T-cell (primary cell): ENCODE results near the gene MRPS5. TPM values are rescaled to one million over a fixed set of nuclear protein-coding genes. Genes with fewer than 3 reads are reported as not detected.

Experiments used
- ATAC-seq, 4 experiments: fragments of 200-7000 bp in 3 of 4; fragments of 150-1000 bp in 1 of 4; cut with Tn5 transposase; replicated peaks in 1 of 4; 1 replicate in 3 of 4; 2 replicates in 1 of 4; pipeline ENCODE4 v1.10.0; 2021; ENCODE audit warnings: moderate library complexity in 3 of 4, mild to moderate bottlenecking in 2 of 4, moderate number of reproducible peaks in 1 of 4
- CTCF ChIA-PET, 2 donors: fragments of 300-600 bp; sonication (Branson Sonifier 250); formaldehyde crosslinking; loops; one replicate each; lab custom pipeline; 2022; ENCODE audit warnings: antibody characterized with exemption in 2 of 2; lab: Charles Lee
- POLR2A ChIA-PET, 2 donors: fragments of 300-600 bp; sonication (Branson Sonifier 250); formaldehyde crosslinking; loops; one replicate each; lab custom pipeline; 2022; ENCODE audit warnings: antibody characterized with exemption in 2 of 2; lab: Charles Lee
- DNase-seq, 35 experiments: peaks; one replicate each; pipeline versions ENCODE4 v3.0.0 to v3.0.0-alpha.2; 2013 to 2023
- H3K27ac ChIP-seq: one replicate; pipeline ENCODE4 v1.5.1; 2013; ENCODE audit warnings: low read length
- H3K27me3 ChIP-seq, 2 experiments: replicated peaks in 1 of 2; 1 replicate in 1 of 2; 2 replicates in 1 of 2; pipeline versions ENCODE4 v1.6.1 to v1.7.0; 2013; ENCODE audit warnings: low read length in 1 of 2, mixed read lengths in 1 of 2; ENCODE audit not compliant: control insufficient read depth in 2 of 2, insufficient read depth in 2 of 2; ENCODE audit errors: extremely low read depth in 1 of 2
- H3K36me3 ChIP-seq, 2 donors: 1 replicate in 1 of 2; 2 replicates in 1 of 2; pipeline versions ENCODE4 v1.6.1 to v1.7.0; 2013; ENCODE audit warnings: low read length in 1 of 2; ENCODE audit not compliant: control insufficient read depth in 2 of 2, insufficient read depth in 1 of 2; ENCODE audit errors: extremely low read depth in 1 of 2
- H3K4me1 ChIP-seq, 2 experiments: 1 replicate in 1 of 2; 2 replicates in 1 of 2; pipeline versions ENCODE4 v1.6.1 to v1.7.0; 2013; ENCODE audit warnings: low read length in 2 of 2, mixed read lengths in 1 of 2; ENCODE audit not compliant: insufficient read depth in 2 of 2, control insufficient read depth in 1 of 2; ENCODE audit errors: extremely low read depth in 1 of 2
- H3K4me3 ChIP-seq, 2 donors: 1 replicate in 1 of 2; 2 replicates in 1 of 2; pipeline versions ENCODE4 v1.5.1 to v1.7.0; 2013; ENCODE audit warnings: mild to moderate bottlenecking in 2 of 2, low read length in 1 of 2, moderate library complexity in 1 of 2; ENCODE audit not compliant: control insufficient read depth in 1 of 2; ENCODE audit errors: extremely low read depth in 1 of 2
- H3K9me3 ChIP-seq: 2 replicates; pipeline ENCODE4 v1.7.0; 2013
- H3K27ac Mint-ChIP-seq, 2 donors: one replicate each; pipeline ENCODE4 v1.8.0; 2020 to 2021; ENCODE audit warnings: mild to moderate bottlenecking in 2 of 2, mixed read lengths in 2 of 2
- H3K27me3 Mint-ChIP-seq, 2 donors: one replicate each; pipeline ENCODE4 v1.8.0; 2021 to 2022; ENCODE audit warnings: mixed read lengths in 2 of 2
- H3K36me3 Mint-ChIP-seq: one replicate; pipeline ENCODE4 v1.8.0; 2021; ENCODE audit warnings: mixed read lengths
- H3K4me1 Mint-ChIP-seq, 3 donors: one replicate each; pipeline ENCODE4 v1.8.0; 2020 to 2022; ENCODE audit warnings: mixed read lengths in 3 of 3, mild to moderate bottlenecking in 1 of 3
- H3K4me3 Mint-ChIP-seq, 3 donors: one replicate each; pipeline ENCODE4 v1.8.0; 2020 to 2022; ENCODE audit warnings: mild to moderate bottlenecking in 3 of 3, mixed read lengths in 3 of 3, moderate library complexity in 3 of 3
- H3K9me3 Mint-ChIP-seq, 3 donors: one replicate each; pipeline ENCODE4 v1.8.0; 2020 to 2022; ENCODE audit warnings: mixed read lengths in 3 of 3
- WGBS: methylation state at CpG from one replicate; pipeline ENCODE4 v1.1.5; 2013; ENCODE audit warnings: missing lambda C conversion rate; ENCODE audit not compliant: insufficient coverage; 5-methylcytosine and 5-hydroxymethylcytosine counted together
- total RNA-seq, 35 experiments: library from RNA in 6 of 35; stranded (reverse) in 6 of 35; fragments of 120-200 nt in 1 of 35; gene quantifications; one replicate each; pipeline versions ENCODE4 v1.2.1 to v1.2.4 and lab custom pipeline; 2013 to 2026

Gene MRPS5
- total RNA-seq, 5 donors from 2014 or later (not counting 1 experiment from before 2014, with no cell fraction given): 32.3 to 58.3 (median 57.0) TPM

DNA sequence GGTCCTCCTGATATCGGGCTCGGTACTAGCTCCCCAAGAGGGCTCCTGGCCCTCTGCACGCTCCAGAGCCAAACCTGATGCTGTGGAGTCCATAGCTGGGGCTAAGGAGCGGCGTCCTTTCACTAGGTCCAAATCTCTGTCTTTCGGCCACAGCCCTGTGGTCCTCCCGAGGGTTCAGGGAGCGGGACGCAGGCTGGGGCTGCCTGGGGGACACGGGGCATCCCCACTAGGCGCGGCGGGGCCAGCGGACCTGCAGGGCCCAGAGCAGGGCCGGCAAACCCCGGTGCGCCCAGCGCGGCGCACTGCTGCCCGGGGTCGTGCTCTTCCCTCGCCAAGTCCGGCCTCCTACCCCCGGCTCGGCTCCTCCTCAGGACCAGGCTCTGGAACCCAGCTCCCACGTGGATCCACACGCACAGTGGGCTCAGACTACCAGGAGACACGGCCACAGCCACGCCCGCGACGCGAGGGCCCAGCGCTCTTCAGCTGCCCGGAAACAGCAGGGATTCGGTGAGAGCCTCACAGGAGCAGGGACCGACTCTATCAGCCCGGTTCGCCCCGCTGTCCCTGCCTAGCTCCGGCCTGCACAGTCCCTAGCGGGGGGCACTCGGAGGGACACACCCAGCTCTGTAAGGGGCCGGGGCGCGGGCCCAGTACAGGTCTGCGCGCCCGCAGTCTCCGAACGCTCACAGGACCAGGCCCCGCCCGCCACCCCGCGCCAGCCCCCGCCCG lies 37.4 kb upstream of the MRPS5 start:
- peaks cover 0 to 17% of the 10 kb centered on the region in 2 donors for H3K36me3 ChIP-seq
- H3K27ac ChIP-seq: peak overlapping the region; percentile 66
- Mint-ChIP-seq H3K9me3 (peaks cover 0 to 18% (median 11%) of the 10 kb centered on the region in 3 donors), H3K27me3 (no peaks in the 10 kb centered on the region), H3K27ac (peak overlapping the region; percentile 59 to 79), H3K4me3 (peak overlapping the region; percentile 76 to 91 (median 81)), H3K4me1 (peaks cover under 1 to 22% (median 18%) of the 10 kb centered on the region in 3 donors), H3K36me3 (peaks cover 32% of the 10 kb centered on the region)
- peaks cover 2% of the 10 kb centered on the region for H3K9me3 ChIP-seq
- H3K4me3 ChIP-seq: peak overlapping the region; percentile 74 to 95
- 10% methylated on average over 55 of the region's 58 CpGs for WGBS
- CTCF ChIA-PET: interaction anchor here (0.6 to 1.5 kb wide), 4 partner anchors 37 to 137 kb away, joined by 3 to 8 read pairs (median 4); partner anchors contain the start of gene MRPS5 (in 2 of the 2)
- no peaks in the 10 kb centered on the region for H3K27me3 ChIP-seq
- ATAC-seq (peak; percentile 56 to 70 (median 61)), DNase-seq (peak in 14 of 35 experiments; percentile 1 to 37 (median 6))
- POLR2A ChIA-PET: no interaction called here
- H3K4me1 ChIP-seq: peaks cover 5 to 21% of the 10 kb centered on the region in 2 experiments

DNA sequence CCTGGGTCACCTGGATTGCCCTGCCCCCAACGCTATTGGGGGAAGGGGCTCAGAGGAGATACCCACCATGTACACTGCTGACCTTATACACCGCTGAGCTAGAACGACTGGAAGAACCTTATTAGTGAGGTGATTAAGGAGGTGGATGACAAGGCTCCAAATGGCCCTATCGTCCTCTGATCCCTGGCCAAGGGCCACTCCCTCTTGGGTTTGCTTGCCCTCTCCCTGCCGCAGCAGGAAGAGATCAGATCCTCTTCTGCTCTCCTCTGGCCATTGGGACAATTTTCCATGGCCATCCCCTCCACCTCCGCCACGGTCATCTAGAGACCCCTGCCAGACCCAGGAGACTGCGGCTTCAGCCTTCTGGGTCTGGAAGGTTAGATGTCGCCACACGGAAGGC lies 36.8 kb upstream of the MRPS5 start:
- H3K36me3 Mint-ChIP-seq: peaks cover 38% of the 10 kb centered on the region
- DNase-seq: no peak
- Histone ChIP-seq H3K27me3 (no peaks in the 10 kb centered on the region), H3K4me3 (peak overlapping the region; percentile 74 to 95), H3K9me3 (peaks cover 2% of the 10 kb centered on the region), H3K4me1 (peaks cover 5 to 21% of the 10 kb centered on the region in 2 experiments), H3K36me3 (peaks cover 0 to 18% of the 10 kb centered on the region in 2 donors), H3K27ac (peak overlapping the region; percentile 32)
- H3K4me3 Mint-ChIP-seq: peak overlapping the region; percentile 76 to 91 (median 81)
- peak overlapping the region; percentile 36 to 66 for H3K27ac Mint-ChIP-seq
- peaks cover 0 to 23% (median 13%) of the 10 kb centered on the region in 3 donors for H3K9me3 Mint-ChIP-seq
- no peak for ATAC-seq
- H3K4me1 Mint-ChIP-seq: peaks cover 0 to 21% (median 15%) of the 10 kb centered on the region in 3 donors
- ChIA-PET CTCF (interaction anchor here (0.6 to 1.5 kb wide), 3 partner anchors 37 to 136 kb away, joined by 3 to 8 read pairs (median 3); partner anchors contain the start of gene MRPS5 (in 1 of the 2)), POLR2A (no interaction called here)
- H3K27me3 Mint-ChIP-seq: no peaks in the 10 kb centered on the region
- WGBS: 93% methylated on average over 7 of the region's 10 CpGs

DNA sequence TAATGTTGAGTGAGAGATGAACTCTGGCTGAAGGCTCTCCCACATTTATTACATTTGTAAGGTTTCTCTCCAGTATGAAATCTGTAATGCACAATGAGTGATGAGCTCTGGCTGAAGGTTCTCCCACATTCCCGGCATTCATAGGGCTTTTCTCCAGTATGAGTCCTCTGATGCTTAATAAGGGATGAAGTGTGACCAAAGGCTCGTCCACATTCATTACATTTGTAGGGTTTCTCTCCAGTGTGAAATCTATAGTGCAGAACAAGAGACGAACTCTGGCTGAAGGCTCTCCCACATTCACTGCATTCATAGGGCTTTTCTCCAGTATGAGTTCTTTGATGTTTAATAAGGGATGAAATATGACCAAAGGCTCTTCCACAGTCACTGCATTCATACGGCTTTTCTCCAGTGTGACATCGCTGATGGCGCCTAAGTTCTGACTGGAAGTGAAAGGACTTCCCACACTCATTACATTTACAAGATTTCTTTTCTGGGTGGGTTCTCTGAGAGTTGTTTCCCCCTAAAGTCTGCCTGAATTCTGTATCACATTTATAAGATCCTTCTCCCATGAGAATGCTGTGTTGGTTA lies 27.9 kb upstream of the MRPS5 start:
- Mint-ChIP-seq H3K4me1 (no peaks in the 10 kb centered on the region), H3K36me3 (peaks cover 86% of the 10 kb centered on the region), H3K9me3 (peaks cover 34 to 82% (median 72%) of the 10 kb centered on the region in 3 donors), H3K4me3 (no peak overlapping the region), H3K27ac (no peak overlapping the region), H3K27me3 (no peaks in the 10 kb centered on the region)
- DNase-seq (no peak), ATAC-seq (no peak)
- peaks cover 35% of the 10 kb centered on the region for H3K9me3 ChIP-seq
- ChIA-PET CTCF (interaction anchor here in 1 of 2 donors (0.6 to 1.0 kb wide), 2 partner anchors 18 to 24 kb away, joined by 3 read pairs; no protein-coding TSS in a partner anchor), POLR2A (no interaction called here)
- no peak overlapping the region for H3K27ac ChIP-seq
- 100% methylated on average over 1 of the region's 6 CpGs for WGBS
- no peak overlapping the region for H3K4me3 ChIP-seq
- H3K27me3 ChIP-seq: no peaks in the 10 kb centered on the region
- H3K4me1 ChIP-seq: no peaks in the 10 kb centered on the region
- H3K36me3 ChIP-seq: peaks cover 0 to 29% of the 10 kb centered on the region in 2 donors

DNA sequence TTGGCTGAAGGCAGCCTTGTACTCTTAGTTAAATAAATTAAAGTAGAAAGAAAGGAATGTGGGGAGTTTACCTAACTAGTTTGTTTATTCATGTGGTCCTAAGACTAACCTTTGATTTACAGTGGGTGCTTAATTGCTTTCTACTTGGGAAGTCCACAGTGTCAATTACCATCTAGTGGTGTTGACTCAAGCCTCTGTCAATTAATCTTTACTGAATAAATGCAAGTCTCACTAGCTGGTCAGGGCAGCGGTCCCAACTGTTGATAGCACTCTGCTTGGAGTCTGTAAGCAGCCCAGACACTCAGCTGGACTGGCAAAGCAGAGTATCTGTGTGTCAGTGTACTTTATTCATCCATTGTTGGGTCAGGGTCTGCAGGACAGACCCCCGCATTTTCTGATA lies 22.2 kb upstream of the MRPS5 start:
- CTCF ChIA-PET: no interaction called here

DNA sequence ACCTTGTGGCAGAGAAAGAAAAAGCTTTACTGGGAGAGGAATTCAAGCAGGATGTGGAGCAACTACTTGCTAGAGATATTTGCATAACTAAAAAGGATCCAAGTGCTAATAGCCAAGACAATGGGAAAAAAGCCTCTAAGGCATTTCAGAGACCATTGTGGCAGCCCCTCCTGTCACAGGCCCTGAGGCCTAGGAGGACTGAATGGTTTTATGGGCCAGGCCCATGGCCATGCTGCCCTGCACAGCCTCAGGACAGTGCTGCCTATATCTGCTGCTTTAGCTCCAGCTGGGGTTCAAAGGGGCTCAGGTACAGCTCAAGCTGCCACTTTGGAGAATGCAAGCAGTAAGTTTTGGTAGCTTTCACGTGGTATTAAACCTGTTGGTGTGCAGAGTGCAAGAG lies 17.1 kb upstream of the MRPS5 start:
- POLR2A ChIA-PET: no interaction called here

More for the DNA sequence above, 22.2 kb upstream of the MRPS5 start:
- Mint-ChIP-seq H3K36me3 (peaks cover 52% of the 10 kb centered on the region), H3K9me3 (peaks cover 26 to 70% (median 65%) of the 10 kb centered on the region in 3 donors), H3K4me1 (no peaks in the 10 kb centered on the region), H3K27me3 (no peaks in the 10 kb centered on the region), H3K27ac (no peak overlapping the region), H3K4me3 (no peak overlapping the region)
- Histone ChIP-seq H3K27ac (no peak overlapping the region), H3K27me3 (no peaks in the 10 kb centered on the region), H3K36me3 (no peaks in the 10 kb centered on the region), H3K4me1 (no peaks in the 10 kb centered on the region), H3K4me3 (no peak overlapping the region), H3K9me3 (peaks cover 28% of the 10 kb centered on the region)
- DNase-seq (no peak), ATAC-seq (no peak)
- 43% methylated on average over 1 of the region's 2 CpGs for WGBS
- POLR2A ChIA-PET: no interaction called here

DNA sequence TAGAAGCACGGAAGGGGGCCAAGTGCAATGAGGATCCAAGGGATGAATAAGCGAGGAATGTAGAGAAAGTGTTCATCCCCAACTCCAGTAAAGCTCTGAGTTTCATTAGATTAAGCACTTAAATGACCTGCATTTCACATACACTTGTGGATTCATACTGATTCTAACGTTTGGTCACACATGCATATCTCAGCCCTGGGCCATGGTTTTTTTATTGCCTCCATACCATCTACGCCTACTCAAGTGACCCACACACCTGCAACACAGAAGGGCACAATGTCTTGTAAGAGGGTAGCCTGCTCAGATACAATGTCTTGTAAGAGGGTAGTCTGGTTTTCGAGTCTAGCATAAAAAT lies 566 bp upstream of the MRPS5 start:
- Mint-ChIP-seq H3K4me3 (peak overlapping the region; percentile 94 to 98 (median 96)), H3K36me3 (peaks cover 4% of the 10 kb centered on the region), H3K9me3 (no peaks in the 10 kb centered on the region), H3K27ac (peak overlapping the region; percentile 92 to 95), H3K27me3 (no peaks in the 10 kb centered on the region), H3K4me1 (peaks cover 47 to 54% (median 47%) of the 10 kb centered on the region in 3 donors)
- ChIA-PET CTCF (interaction anchor here (0.6 to 3.1 kb wide), 6 partner anchors 37 to 168 kb away, joined by 4 to 14 read pairs (median 8); partner anchors contain the start of gene ZNF514 (in 2 of the 2)), POLR2A (no interaction called here)
- peaks cover 9 to 19% of the 10 kb centered on the region in 2 experiments for H3K4me1 ChIP-seq
- DNase-seq (no peak), ATAC-seq (peak in 1 of 4 experiments; percentile 4)
- peaks cover 0 to 5% of the 10 kb centered on the region in 2 donors for H3K36me3 ChIP-seq
- no peaks in the 10 kb centered on the region for H3K27me3 ChIP-seq
- WGBS: 7% methylated on average over 3 of the region's 5 CpGs
- H3K4me3 ChIP-seq: peak overlapping the region; percentile 78 to 83
- H3K27ac ChIP-seq: peak overlapping the region; percentile 11
- H3K9me3 ChIP-seq: no peaks in the 10 kb centered on the region

More for the DNA sequence above, 17.1 kb upstream of the MRPS5 start:
- 44% methylated on average over 1 of the region's 1 CpG for WGBS
- peaks cover 21 to 56% (median 53%) of the 10 kb centered on the region in 3 donors for H3K9me3 Mint-ChIP-seq
- peak overlapping the region in 1 of 2 donors; percentile 2 for H3K4me3 ChIP-seq
- no peaks in the 10 kb centered on the region for H3K27me3 Mint-ChIP-seq
- no peaks in the 10 kb centered on the region for H3K4me1 Mint-ChIP-seq
- H3K4me3 Mint-ChIP-seq: no peak overlapping the region
- no peak for ATAC-seq
- H3K9me3 ChIP-seq: peaks cover 13% of the 10 kb centered on the region
- H3K27ac ChIP-seq: no peak overlapping the region
- H3K36me3 ChIP-seq: no peaks in the 10 kb centered on the region
- H3K4me1 ChIP-seq: no peaks in the 10 kb centered on the region
- CTCF ChIA-PET: no interaction called here
- H3K27ac Mint-ChIP-seq: no peak overlapping the region
- H3K36me3 Mint-ChIP-seq: peaks cover 35% of the 10 kb centered on the region
- no peaks in the 10 kb centered on the region for H3K27me3 ChIP-seq
- DNase-seq: no peak
